Body of pancreas (tissue), 4 donors: Measurements from ENCODE around the gene SMARCB1. TPM values are rescaled to one million over a fixed set of nuclear protein-coding genes. Genes with fewer than 3 reads are reported as not detected.

Experiments
- ATAC-seq: fragments of 150-250 bp; one replicate; pipeline ENCODE4 v1.9.1; 2016
- DNase-seq, 4 donors: peaks; one replicate each; pipeline ENCODE4 v3.0.0-alpha.2; 2019
- H3K27ac ChIP-seq, 4 donors: fragments of 200-600 bp; sonication (generic); 1 replicate in 3 of 4; 2 replicates in 1 of 4; pipeline versions ENCODE4 v1.5.1 to v1.6.1; 2016 to 2019; ENCODE audit warnings: mild to moderate bottlenecking in 1 of 4, mixed read lengths in 1 of 4, moderate library complexity in 1 of 4
- H3K27me3 ChIP-seq, 2 donors: fragments of 200-600 bp; sonication (generic); one replicate each; pipeline ENCODE4 v1.6.0; 2016; ENCODE audit warnings: mild to moderate bottlenecking in 1 of 2
- H3K36me3 ChIP-seq, 2 donors: fragments of 200-600 bp; sonication (generic); replicated peaks in 1 of 2; 2 replicates each; pipeline ENCODE4 v1.5.1; 2016; ENCODE audit warnings: low read depth in 2 of 2; ENCODE audit not compliant: insufficient read depth in 1 of 2
- H3K4me1 ChIP-seq: fragments of 200-600 bp; sonication (generic); one replicate; pipeline ENCODE4 v1.6.0; 2016
- H3K4me3 ChIP-seq, 2 donors: fragments of 200-600 bp; sonication (generic); 1 replicate in 1 of 2; 2 replicates in 1 of 2; pipeline ENCODE4 v1.5.1; 2016 to 2019
- H3K9me3 ChIP-seq, 3 donors: fragments of 200-600 bp; sonication (generic); 1 replicate in 2 of 3; 2 replicates in 1 of 3; pipeline ENCODE4 v1.5.1; 2016
- CTCF ChIP-seq, 7 experiments: fragments of 450-650 bp in 4 of 7; fragments of 200-600 bp in 3 of 7; sonication (generic) in 3 of 7; IDR thresholded peaks; one replicate each; pipeline ENCODE4 v1.5.1; 2016 to 2019; ENCODE audit warnings: antibody characterized with exemption in 7 of 7
- POLR2A ChIP-seq, 3 donors: fragments of 450-650 bp; IDR thresholded peaks; one replicate each; pipeline ENCODE4 v1.6.1; 2016; ENCODE audit warnings: antibody characterized with exemption in 3 of 3, mild to moderate bottlenecking in 2 of 3
- WGBS, 2 donors: methylation state at CpG; one replicate each; pipeline ENCODE4 v1.1.5; 2017; 5-methylcytosine and 5-hydroxymethylcytosine counted together
- intact Hi-C: fragments of 100-400 bp; cut with DNase I; formaldehyde crosslinking; loops from one replicate; pipeline ENCODE4 v1.15.1; 2023
- total RNA-seq, 2 donors: library from RNA; depleted of rRNA; stranded (reverse); fragments of >200 nt; gene quantifications; one replicate each; pipeline ENCODE4 v1.1.0, GENCODE V29; 2016

The SMARCB1 gene
- total RNA-seq, 2 donors from 2014 or later, result 40.2 to 119 TPM

- Histone ChIP-seq H3K4me3 (no peak overlapping the region), H3K36me3 (peaks cover 0 to 23% of the 10 kb centered on the region in 2 donors), H3K27ac (no peak overlapping the region), H3K27me3 (no peaks in the 10 kb centered on the region), H3K9me3 (no peaks in the 10 kb centered on the region), H3K4me1 (peaks cover 26% of the 10 kb centered on the region)
- TF ChIP-seq POLR2A (IDR thresholded peaks at IDR 0.05) (no peak), CTCF (IDR thresholded peaks at IDR 0.05) (no peak)
- intact Hi-C loops, result no loop called here
- no peak for DNase-seq
- no peak for ATAC-seq
- 82 to 83% methylated on average over 13 to 25 of the region's 25 CpGs for WGBS, 2 donors
Observed at GRCh38 chr22:23791738-23792645, 5.2 kb downstream of the SMARCB1 start.

- intact Hi-C loops, result no loop called here
- H3K4me3 ChIP-seq, result no peak overlapping the region
- no peak for ATAC-seq
- H3K27ac ChIP-seq, result no peak overlapping the region
- DNase-seq, result no peak
- no peaks in the 10 kb centered on the region for H3K9me3 ChIP-seq
- peaks cover 0 to 23% of the 10 kb centered on the region in 2 donors for H3K36me3 ChIP-seq
- H3K27me3 ChIP-seq, result no peaks in the 10 kb centered on the region
- TF ChIP-seq CTCF (IDR thresholded peaks at IDR 0.05), result no peak
- TF ChIP-seq POLR2A (IDR thresholded peaks at IDR 0.05), result no peak
- 76 to 89% methylated on average over 3 to 8 of the region's 8 CpGs for WGBS, 2 donors
- H3K4me1 ChIP-seq, result peaks cover 18% of the 10 kb centered on the region
Observed at GRCh38 chr22:23793326-23793725, 6.6 kb downstream of the SMARCB1 start.

GRCh38 chr22:23796461-23796860, 9.7 kb downstream of the SMARCB1 start:
- Histone ChIP-seq H3K27me3 (no peaks in the 10 kb centered on the region), H3K4me3 (no peak overlapping the region), H3K4me1 (no peaks in the 10 kb centered on the region), H3K36me3 (peaks cover 0 to 36% of the 10 kb centered on the region in 2 donors), H3K9me3 (no peaks in the 10 kb centered on the region), H3K27ac (no peak overlapping the region)
- ATAC-seq, result no peak
- no peak for DNase-seq
- WGBS, 2 donors, result 84 to 89% methylated on average over 5 of the region's 5 CpGs
- TF ChIP-seq POLR2A (IDR thresholded peaks at IDR 0.05) (no peak), CTCF (IDR thresholded peaks at IDR 0.05) (no peak)
- intact Hi-C loops, result no loop called here

GRCh38 chr22:23800297-23801237, 13.8 kb downstream of the SMARCB1 start:
- 91 to 97% methylated on average over 13 to 18 of the region's 18 CpGs for WGBS, 2 donors
- Histone ChIP-seq H3K4me3 (no peak overlapping the region), H3K4me1 (no peaks in the 10 kb centered on the region), H3K27ac (no peak overlapping the region), H3K36me3 (peaks cover 0 to 32% of the 10 kb centered on the region in 2 donors), H3K9me3 (no peaks in the 10 kb centered on the region), H3K27me3 (no peaks in the 10 kb centered on the region)
- no peak for TF ChIP-seq POLR2A (IDR thresholded peaks at IDR 0.05)
- TF ChIP-seq CTCF (IDR thresholded peaks at IDR 0.05), result no peak
- intact Hi-C loops, result no loop called here
- DNase-seq (no peak), ATAC-seq (no peak)
